ENCODE measurements around the gene LRIG1.

Gene LRIG1

GRCh38 chr3:66485291-66485968 is 15.4 kb downstream of the LRIG1 start:
- Histone ChIP-seq H3K9me3 (ENCODE audit: insufficient read depth, low read length) (no peaks in the 10 kb centered on the region), H3K9ac (ENCODE audit: low read length) (no peak overlapping the region), H3K79me2 (ENCODE audit: low read length) (peaks cover 100% of the 10 kb centered on the region), H3K27me3 (ENCODE audit: low read depth, low read length) (no peaks in the 10 kb centered on the region), H3K4me3 (ENCODE audit: low read length) (no peak overlapping the region), H4K20me1 (ENCODE audit: insufficient read depth, low read length) (peaks cover 34% of the 10 kb centered on the region; the same call in 1 of the 2 replicates), H3K4me1 (ENCODE audit: low read length) (peaks cover 55% of the 10 kb centered on the region), H3K4me2 (ENCODE audit: low read length) (no peak overlapping the region), H2AFZ (ENCODE audit: low read depth, low read length) (no peak overlapping the region), H3K27ac (ENCODE audit: low read length) (no peak overlapping the region), H3K36me3 (replicated peaks; ENCODE audit: low read depth, low read length) (no peaks in the 10 kb centered on the region)
- TF ChIP-seq EZH2phosphoT487 (IDR thresholded peaks at IDR 0.05; ENCODE audit: low read depth) (no peak), CTCF (IDR thresholded peaks at IDR 0.05; ENCODE audit: low read depth, low read length) (no peak)

GRCh38 chr3:66484106-66484844 is 16.5 kb downstream of the LRIG1 start:
- peaks cover 30% of the 10 kb centered on the region; the same call in 1 of the 2 replicates for H4K20me1 ChIP-seq (ENCODE audit: insufficient read depth, low read length)
- peaks cover 100% of the 10 kb centered on the region for H3K79me2 ChIP-seq (ENCODE audit: low read length)

GRCh38 chr3:66483409-66483906 is 17.4 kb downstream of the LRIG1 start:
- H3K9ac ChIP-seq (ENCODE audit: low read length) = peak overlapping the region; percentile 26; the same call in 1 of the 2 replicates
- H3K9me3 ChIP-seq (ENCODE audit: insufficient read depth, low read length) = peaks cover 6% of the 10 kb centered on the region
- no peak for TF ChIP-seq EZH2phosphoT487 (IDR thresholded peaks at IDR 0.05; ENCODE audit: low read depth)
- TF ChIP-seq CTCF (IDR thresholded peaks at IDR 0.05; ENCODE audit: low read depth, low read length) = no peak
- peak overlapping the region; percentile 41 for H3K27ac ChIP-seq (ENCODE audit: low read length)
- H4K20me1 ChIP-seq (ENCODE audit: insufficient read depth, low read length) = peaks cover 23% of the 10 kb centered on the region; the same call in 1 of the 2 replicates
- H3K4me2 ChIP-seq (ENCODE audit: low read length) = peak overlapping the region; percentile 73
- H2AFZ ChIP-seq (ENCODE audit: low read depth, low read length) = no peak overlapping the region
- H3K27me3 ChIP-seq (ENCODE audit: low read depth, low read length) = no peaks in the 10 kb centered on the region
- H3K79me2 ChIP-seq (ENCODE audit: low read length) = peaks cover 100% of the 10 kb centered on the region
- H3K4me3 ChIP-seq (ENCODE audit: low read length) = peak overlapping the region; percentile 26; the same call in 1 of the 2 replicates
- H3K4me1 ChIP-seq (ENCODE audit: low read length) = peaks cover 63% of the 10 kb centered on the region
- peaks cover 9% of the 10 kb centered on the region for H3K36me3 ChIP-seq (replicated peaks; ENCODE audit: low read depth, low read length)

More at GRCh38 chr3:66484106-66484844, 16.5 kb downstream of the LRIG1 start:
- Histone ChIP-seq H3K27me3 (ENCODE audit: low read depth, low read length) (no peaks in the 10 kb centered on the region), H3K4me3 (ENCODE audit: low read length) (no peak overlapping the region), H3K36me3 (replicated peaks; ENCODE audit: low read depth, low read length) (peaks cover 9% of the 10 kb centered on the region), H3K9me3 (ENCODE audit: insufficient read depth, low read length) (peaks cover 6% of the 10 kb centered on the region), H3K4me1 (ENCODE audit: low read length) (peaks cover 61% of the 10 kb centered on the region), H3K4me2 (ENCODE audit: low read length) (peak overlapping the region; percentile 73), H2AFZ (ENCODE audit: low read depth, low read length) (no peak overlapping the region), H3K27ac (ENCODE audit: low read length) (no peak overlapping the region), H3K9ac (ENCODE audit: low read length) (no peak overlapping the region)
- no peak for TF ChIP-seq CTCF (IDR thresholded peaks at IDR 0.05; ENCODE audit: low read depth, low read length)
- TF ChIP-seq EZH2phosphoT487 (IDR thresholded peaks at IDR 0.05; ENCODE audit: low read depth) = no peak

- Histone ChIP-seq H3K9ac (ENCODE audit: low read length) (peak overlapping the region; percentile 26; the same call in 1 of the 2 replicates), H3K27ac (ENCODE audit: low read length) (peak overlapping the region; percentile 41)
Measured at GRCh38 chr3:66483006-66483405, 17.8 kb downstream of the LRIG1 start.

More at GRCh38 chr3:66483006-66483405, 17.8 kb downstream of the LRIG1 start:
- no peaks in the 10 kb centered on the region for H3K27me3 ChIP-seq (ENCODE audit: low read depth, low read length)
- peak overlapping the region; percentile 73 for H3K4me2 ChIP-seq (ENCODE audit: low read length)
- H2AFZ ChIP-seq (ENCODE audit: low read depth, low read length) = no peak overlapping the region
- peaks cover 9% of the 10 kb centered on the region for H3K36me3 ChIP-seq (replicated peaks; ENCODE audit: low read depth, low read length)
- H4K20me1 ChIP-seq (ENCODE audit: insufficient read depth, low read length) = peaks cover 23% of the 10 kb centered on the region; the same call in 1 of the 2 replicates
- peaks cover 100% of the 10 kb centered on the region for H3K79me2 ChIP-seq (ENCODE audit: low read length)
- peak overlapping the region; percentile 26; the same call in 1 of the 2 replicates for H3K4me3 ChIP-seq (ENCODE audit: low read length)
- peaks cover 64% of the 10 kb centered on the region for H3K4me1 ChIP-seq (ENCODE audit: low read length)
- no peak for TF ChIP-seq CTCF (IDR thresholded peaks at IDR 0.05; ENCODE audit: low read depth, low read length)
- TF ChIP-seq EZH2phosphoT487 (IDR thresholded peaks at IDR 0.05; ENCODE audit: low read depth) = no peak
- H3K9me3 ChIP-seq (ENCODE audit: insufficient read depth, low read length) = peaks cover 6% of the 10 kb centered on the region

All from OCI-LY3 (cell line).